Ishikawa (cell line): Measurements from ENCODE around the gene WDR48.

Experiments used
- CEBPB ChIP-seq: IDR thresholded peaks from 2 replicates; pipeline ENCODE4 v1.6.1; 2012
- CREB1 ChIP-seq: IDR thresholded peaks from 2 replicates; pipeline ENCODE4 v1.6.1; 2012; ENCODE audit warnings: low read depth
- EGR1 ChIP-seq: IDR thresholded peaks from 2 replicates; pipeline ENCODE4 v1.6.1; 2012
- EP300 ChIP-seq: IDR thresholded peaks from 2 replicates; pipeline ENCODE4 v1.6.1; 2012; ENCODE audit warnings: borderline replicate concordance
- FOXM1 ChIP-seq: IDR thresholded peaks from 2 replicates; pipeline ENCODE4 v1.6.1; 2012; ENCODE audit warnings: low read depth, borderline replicate concordance
- MAX ChIP-seq: IDR thresholded peaks from 2 replicates; pipeline ENCODE4 v1.6.1; 2012
- NFIC ChIP-seq: IDR thresholded peaks from 2 replicates; pipeline ENCODE4 v1.6.1; 2012
- RAD21 ChIP-seq: IDR thresholded peaks from 2 replicates; pipeline ENCODE4 v1.6.1; 2012; ENCODE audit warnings: low read depth
- REST ChIP-seq: IDR thresholded peaks from 2 replicates; pipeline ENCODE4 v1.6.1; 2012; ENCODE audit warnings: low read depth, mild to moderate bottlenecking
- TAF1 ChIP-seq: IDR thresholded peaks from 2 replicates; pipeline ENCODE4 v1.6.1; 2012; ENCODE audit warnings: low read depth, mild to moderate bottlenecking
- TCF12 ChIP-seq: IDR thresholded peaks from 2 replicates; pipeline ENCODE4 v1.6.1; 2012; ENCODE audit warnings: low read depth
- TEAD4 ChIP-seq: IDR thresholded peaks from 2 replicates; pipeline ENCODE4 v1.6.1; 2012
- USF1 ChIP-seq: IDR thresholded peaks from 2 replicates; pipeline ENCODE4 v1.6.1; 2012
- YY1 ChIP-seq: IDR thresholded peaks from 2 replicates; pipeline ENCODE4 v1.6.1; 2012; ENCODE audit warnings: low read depth
- ZBTB7A ChIP-seq: IDR thresholded peaks from 2 replicates; pipeline ENCODE4 v1.6.1; 2012; ENCODE audit warnings: low read depth

Gene WDR48

GRCh38 chr3:39090922-39091321 lies 39.1 kb downstream of the WDR48 start:
- TF ChIP-seq TCF12 (no peak), REST (no peak), TEAD4 (no peak), EGR1 (no peak), ZBTB7A (no peak), YY1 (no peak), FOXM1 (no peak), NFIC (no peak), MAX (no peak), EP300 (no peak), TAF1 (no peak), USF1 (no peak)

- no peak for TF ChIP-seq RAD21
- no peak for TF ChIP-seq EP300
- no peak for TF ChIP-seq FOXM1
- no peak for TF ChIP-seq USF1
- no peak for TF ChIP-seq TEAD4
- no peak for TF ChIP-seq TAF1
- no peak for TF ChIP-seq TCF12
- TF ChIP-seq EGR1: no peak
- no peak for TF ChIP-seq MAX
- TF ChIP-seq REST: no peak
These were observed 43.2 kb downstream of the WDR48 start for GRCh38 chr3:39094851-39095677.

- TF ChIP-seq CREB1 (no peak), TAF1 (no peak), TEAD4 (no peak)
These were observed 44.0 kb downstream of the WDR48 start for GRCh38 chr3:39095778-39096177.

GRCh38 chr3:39096775-39097174 lies 45.0 kb downstream of the WDR48 start:
- TF ChIP-seq RAD21 (no peak), YY1 (no peak), CEBPB (no peak), MAX (no peak), TAF1 (no peak), NFIC (no peak), FOXM1 (no peak), USF1 (no peak), CREB1 (no peak), TEAD4 (no peak), TCF12 (no peak), EP300 (no peak), REST (no peak), ZBTB7A (no peak), EGR1 (no peak)
